Measurements from ENCODE around the gene SEMA7A.

Gene SEMA7A

GRCh38 chr15:74430510-74430951, 3.2 kb downstream of the SEMA7A start:
- DNase-seq (ENCODE audit: low read depth in 2 of 2) = no peak

DNA sequence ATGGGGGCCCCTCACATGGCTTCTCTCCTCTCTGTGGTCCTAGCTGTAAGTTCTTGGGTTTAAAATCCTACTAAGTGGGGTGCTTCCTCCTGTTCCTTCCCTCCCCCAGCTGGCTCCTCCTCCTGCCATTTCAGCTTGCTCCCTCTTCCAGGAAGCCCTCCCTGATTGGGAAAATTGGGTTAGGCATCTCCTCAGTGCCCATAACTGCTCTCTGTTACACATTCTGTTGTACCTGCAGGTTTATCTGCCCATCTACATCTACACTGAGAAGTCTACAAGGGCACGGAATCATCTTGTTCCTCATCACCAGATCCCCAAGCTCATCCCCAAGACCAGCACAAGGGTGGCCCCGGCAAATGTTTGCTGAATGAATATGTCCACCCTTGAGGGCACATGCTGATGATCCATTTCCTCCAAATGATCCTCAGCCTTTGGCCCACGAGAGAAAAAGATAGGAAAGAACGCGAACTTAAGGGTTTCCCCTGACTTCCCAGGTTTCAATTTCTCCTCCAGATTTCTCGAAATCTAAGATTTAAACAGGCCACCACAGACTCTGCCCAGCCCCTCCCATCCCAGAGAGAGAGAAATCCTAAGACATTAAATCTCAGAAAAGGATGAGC, 3.9 kb downstream of the SEMA7A start:
- no peak for DNase-seq (ENCODE audit: low read depth in 2 of 2)

DNA sequence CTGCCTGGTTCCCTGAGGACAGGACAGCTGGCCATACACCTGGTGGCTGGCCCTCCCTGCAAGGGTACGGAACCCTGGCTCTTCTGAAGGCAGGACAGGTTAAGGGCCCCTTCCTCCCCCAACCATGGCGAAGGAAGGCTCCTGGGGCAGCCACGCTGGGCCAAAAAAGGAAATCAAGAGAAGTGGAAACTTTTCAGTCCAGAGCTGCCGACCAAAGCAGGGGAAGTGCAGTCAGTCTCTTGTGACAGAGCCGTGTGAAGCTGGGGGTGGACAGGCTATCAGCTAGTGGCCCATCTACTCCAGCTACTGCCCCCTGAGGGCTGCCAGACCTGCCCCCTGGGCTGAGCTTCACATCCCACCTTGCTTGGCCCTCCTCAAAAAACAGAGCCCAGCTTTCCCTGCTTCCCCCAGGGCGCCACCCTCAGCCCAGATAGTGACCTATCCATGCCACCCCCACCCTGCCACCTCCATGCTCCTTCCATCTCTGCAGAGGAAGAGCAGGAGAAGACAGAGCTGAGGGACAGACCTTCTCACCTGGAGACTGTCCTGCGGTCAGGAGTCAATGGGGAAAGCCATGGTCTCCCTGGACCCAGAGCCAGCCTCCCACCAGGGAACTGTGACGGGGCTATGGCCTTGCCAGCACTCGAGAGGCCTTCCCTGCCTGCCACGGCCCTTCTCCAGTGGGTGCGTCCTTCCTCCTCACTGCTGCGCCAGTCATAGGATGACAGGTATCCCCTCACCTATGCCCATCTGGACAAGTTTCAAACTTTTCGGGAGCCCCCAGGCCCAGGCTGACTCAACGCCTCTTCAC, 4.6 kb downstream of the SEMA7A start:
- DNase-seq (ENCODE audit: low read depth in 2 of 2) = no peak

- no peak for DNase-seq (ENCODE audit: low read depth in 2 of 2)
Observed at GRCh38 chr15:74428442-74428787, 5.3 kb downstream of the SEMA7A start.

GRCh38 chr15:74427607-74428441, 5.9 kb downstream of the SEMA7A start:
- no peak for DNase-seq (ENCODE audit: low read depth in 2 of 2)

DNA sequence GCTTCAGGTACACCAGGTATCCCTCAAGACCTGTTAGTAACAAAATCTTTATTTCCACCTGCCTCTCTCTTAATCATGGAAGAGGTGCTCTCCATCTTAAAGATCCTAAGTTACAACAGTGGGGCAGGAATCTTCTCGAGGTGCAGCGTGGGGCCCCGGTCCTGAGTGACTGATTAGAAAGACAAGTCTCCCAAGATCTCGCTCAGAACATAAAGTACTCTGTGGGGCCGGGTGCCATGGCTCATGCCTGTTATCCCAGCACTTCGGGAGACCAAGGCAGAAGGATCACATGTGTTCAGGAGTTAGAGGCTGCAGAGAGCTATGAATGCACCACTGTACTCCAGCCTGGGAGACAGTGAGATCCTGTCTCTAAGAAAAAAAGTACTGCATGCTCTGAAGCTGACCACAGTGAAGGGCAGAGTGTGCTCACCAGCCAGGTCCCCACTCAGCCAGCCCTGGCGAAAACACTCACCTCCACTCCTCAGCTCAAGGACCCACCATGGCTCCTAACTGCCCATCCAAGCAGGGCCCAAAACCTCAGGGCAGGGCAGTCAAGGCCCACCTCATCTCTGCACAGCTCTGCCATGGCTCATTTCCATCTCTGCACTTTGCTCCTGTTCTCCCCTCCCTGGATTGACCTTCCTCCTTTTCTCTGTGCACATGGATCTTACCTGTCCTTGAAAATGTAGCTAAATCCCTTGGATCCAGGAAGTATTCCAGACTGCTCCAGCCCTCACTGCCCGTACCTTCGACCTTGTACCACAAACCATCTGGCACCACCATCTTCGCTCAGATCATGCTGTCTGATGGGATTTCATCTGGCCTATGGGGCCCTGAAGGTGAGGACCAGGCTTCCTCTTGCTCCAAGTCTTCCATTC, 7.1 kb downstream of the SEMA7A start:
- no peak for DNase-seq (ENCODE audit: low read depth in 2 of 2)

DNA sequence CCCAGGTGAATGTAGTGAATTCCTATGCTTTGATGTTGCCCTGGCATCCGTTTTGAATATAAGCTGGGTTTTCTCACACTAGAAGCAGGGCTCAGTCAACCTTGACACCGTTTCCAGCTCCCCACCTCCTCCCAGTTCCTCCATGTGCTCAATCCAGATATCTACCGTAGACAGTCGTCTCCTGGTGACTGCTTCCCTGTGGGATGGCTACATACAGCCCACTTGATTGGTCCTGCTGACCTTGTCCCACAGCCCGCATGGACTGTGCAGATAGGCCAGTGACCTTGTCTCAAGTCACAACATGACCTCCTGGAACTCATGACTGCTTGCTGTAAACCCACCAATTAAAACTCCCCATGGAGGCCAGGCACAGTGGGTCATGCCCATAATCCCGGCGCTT, 8.1 kb downstream of the SEMA7A start:
- DNase-seq (ENCODE audit: low read depth in 2 of 2) = no peak

DNA sequence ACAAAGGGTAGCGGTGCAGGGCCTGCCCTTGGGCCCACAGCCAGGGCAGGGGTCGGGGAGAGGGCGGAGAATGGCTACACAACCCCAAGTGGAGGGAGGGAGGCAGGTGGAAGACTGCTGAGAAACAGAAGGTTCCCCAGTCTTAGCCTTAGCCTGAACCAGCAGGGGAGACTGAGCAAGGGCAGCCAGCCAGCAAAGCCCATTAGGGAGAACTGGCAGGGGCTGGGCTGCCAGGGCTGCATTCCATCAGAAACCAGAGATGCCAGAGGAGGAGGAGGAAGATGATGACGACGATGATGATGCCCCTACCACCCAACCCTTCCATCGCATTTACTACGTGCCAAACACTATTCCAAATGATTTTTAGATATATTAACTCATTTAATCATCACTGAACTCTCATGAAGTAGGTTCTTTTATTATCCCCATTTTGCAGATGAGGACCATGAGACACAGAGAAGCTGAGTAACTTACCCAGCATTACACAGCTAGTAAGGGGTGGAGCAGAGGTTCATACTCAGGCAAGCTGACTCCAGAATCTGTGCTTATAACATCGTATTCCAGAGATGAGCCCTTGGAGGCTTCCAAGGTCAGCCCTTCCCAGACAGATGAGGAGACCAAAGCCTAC, 8.7 kb downstream of the SEMA7A start:
- no peak for DNase-seq (ENCODE audit: low read depth in 2 of 2)

- no peak for DNase-seq (ENCODE audit: low read depth in 2 of 2)
Observed at GRCh38 chr15:74423431-74424257, 10.1 kb downstream of the SEMA7A start.

DNA sequence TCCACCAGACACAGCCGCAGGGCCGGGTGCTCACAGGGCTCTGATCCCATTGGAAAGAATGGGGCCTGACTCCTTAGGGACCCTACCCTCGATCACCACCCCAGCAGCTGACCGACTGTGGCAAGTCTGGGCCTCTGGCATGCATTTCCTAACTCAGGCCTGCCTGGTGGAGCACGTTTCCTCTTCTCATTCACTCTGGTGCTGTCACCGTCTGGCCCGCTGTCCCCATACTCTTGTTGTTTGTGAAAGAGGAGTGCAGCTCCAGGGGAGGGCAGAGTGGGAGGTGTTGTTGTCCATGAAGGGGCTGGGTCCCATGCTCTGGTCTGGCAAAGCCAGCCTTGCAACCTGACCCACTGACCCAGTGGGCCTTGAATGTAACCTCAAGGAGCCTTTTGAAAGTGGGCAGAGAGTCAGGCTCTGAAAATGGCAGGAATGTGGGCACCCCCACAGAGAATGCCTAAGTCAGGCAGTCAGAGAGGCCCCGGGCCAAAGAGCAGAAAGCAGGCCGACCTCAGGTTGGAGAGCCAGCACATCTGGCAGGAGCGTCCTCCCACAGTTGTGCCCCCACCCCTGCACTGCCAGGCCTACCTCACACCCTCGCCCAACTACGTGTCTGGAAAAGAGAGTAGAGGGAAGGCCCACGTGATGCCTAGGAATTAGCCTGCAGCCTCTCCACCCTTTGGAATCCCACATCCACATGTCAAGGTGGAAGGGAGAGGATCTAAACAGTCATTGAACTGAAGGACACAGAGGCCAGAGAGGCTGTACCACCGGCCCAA, 10.9 kb downstream of the SEMA7A start:
- DNase-seq (ENCODE audit: low read depth in 2 of 2) = no peak

DNA sequence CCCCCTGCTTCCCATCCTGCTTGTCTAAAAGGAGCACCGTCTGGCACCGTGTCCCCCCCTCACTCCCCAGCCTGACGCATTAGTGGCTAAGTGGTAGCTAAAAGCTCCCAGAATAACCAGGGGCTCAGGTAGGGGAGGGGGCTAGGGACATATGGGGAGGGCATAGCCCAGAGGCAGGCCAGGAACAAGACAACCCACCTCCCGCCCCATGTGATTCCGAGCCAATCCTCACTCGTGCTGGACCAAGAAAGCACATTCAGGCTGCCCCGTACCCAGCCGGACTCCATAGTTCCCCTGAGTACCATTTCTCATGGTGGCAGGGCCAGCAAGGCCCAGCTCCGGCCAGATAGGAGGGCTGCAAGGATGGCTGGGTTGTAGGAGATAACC, 11.5 kb downstream of the SEMA7A start:
- DNase-seq (ENCODE audit: low read depth in 2 of 2) = no peak

- DNase-seq (ENCODE audit: low read depth in 2 of 2) = no peak
Observed at GRCh38 chr15:74421302-74422245, 12.2 kb downstream of the SEMA7A start.

DNA sequence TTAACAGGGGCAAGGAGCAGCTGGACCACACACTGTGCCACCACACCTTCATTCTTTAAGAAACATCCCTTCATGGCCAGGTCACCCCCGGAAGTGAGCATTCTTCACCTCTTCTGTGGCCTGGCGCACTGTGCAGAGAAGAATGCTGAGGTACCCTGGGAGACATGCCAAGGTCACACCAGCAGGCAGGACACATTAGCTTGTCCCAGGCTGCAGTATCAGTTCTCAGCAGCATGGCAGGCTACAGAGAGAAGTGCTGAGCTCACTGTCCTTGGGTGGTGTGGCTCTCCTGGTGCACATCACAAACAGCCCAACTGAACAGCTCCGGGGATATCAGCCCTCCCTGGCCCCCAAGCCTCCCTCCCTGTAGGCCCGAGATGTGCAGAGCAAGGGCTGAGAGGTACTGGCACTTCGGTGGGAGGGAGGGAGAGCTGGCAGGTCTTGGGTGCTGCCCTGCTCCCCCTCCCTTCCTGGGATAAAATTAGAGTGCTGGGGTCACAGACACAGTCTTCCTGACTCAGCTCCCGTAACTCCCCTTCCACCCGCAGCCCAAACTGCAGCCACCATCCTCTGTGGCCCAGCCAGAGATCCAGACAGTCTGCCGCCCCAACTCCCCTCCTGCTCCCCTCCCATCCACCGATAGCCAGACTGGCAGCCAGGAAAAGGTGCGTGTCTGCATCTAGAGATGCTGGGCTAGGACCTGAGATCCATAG, 13.4 kb downstream of the SEMA7A start:
- DNase-seq (ENCODE audit: low read depth in 2 of 2) = no peak

DNA sequence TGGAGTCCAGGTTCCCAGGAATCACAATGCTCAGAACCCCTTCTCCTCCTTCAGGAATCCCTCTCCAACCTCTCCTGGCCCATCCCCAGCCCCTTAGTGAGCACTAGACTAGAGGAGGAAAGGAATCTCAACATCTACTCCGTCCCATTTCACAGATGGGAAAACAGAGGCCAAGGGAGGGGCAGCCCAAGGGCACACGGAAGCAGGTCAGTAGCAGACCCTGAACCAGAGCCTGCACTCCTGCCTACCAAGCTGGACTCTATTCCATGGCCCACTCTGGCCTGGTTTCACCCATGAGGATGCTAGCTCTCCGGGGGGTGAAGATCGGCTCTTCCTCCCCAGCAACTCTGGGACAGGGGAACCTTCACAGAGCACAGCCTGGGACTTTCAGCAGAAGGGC, 14.3 kb downstream of the SEMA7A start:
- DNase-seq (ENCODE audit: low read depth in 2 of 2) = no peak

GRCh38 chr15:74418575-74419338, 15.0 kb downstream of the SEMA7A start:
- DNase-seq (ENCODE audit: low read depth in 2 of 2) = no peak

DNA sequence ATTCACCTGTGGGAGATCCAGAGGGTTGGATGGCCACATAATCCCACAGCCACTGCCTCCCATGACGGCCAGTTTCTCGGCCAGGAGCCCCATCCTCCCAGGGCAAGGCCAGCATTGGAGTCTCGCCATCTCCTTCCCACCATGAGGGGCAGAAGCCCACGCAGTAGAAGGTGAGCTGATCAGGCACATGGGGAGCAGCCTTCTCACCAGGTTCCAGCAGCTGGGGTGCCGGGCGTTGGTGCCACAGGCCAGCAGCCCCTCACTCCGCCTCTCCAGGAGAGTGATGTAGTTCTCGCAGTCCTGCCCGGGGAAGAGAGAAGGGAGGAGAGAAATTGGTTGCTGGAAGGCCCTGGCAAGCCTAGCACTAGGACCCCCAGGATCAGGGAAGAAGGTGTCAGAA, 16.1 kb downstream of the SEMA7A start:
- no peak for DNase-seq (ENCODE audit: low read depth in 2 of 2)

- DNase-seq (ENCODE audit: low read depth in 2 of 2) = no peak
Observed at GRCh38 chr15:74417225-74417624, 16.5 kb downstream of the SEMA7A start.

Measured in stimulated activated CD8-positive, alpha-beta memory T cell treated with anti-CD3 and anti-CD28 coated beads, Interleukin-15, amount 100 ng/mL, for 48 hours (primary cell).